Measurements from ENCODE around the gene UNC5CL.

DNA sequence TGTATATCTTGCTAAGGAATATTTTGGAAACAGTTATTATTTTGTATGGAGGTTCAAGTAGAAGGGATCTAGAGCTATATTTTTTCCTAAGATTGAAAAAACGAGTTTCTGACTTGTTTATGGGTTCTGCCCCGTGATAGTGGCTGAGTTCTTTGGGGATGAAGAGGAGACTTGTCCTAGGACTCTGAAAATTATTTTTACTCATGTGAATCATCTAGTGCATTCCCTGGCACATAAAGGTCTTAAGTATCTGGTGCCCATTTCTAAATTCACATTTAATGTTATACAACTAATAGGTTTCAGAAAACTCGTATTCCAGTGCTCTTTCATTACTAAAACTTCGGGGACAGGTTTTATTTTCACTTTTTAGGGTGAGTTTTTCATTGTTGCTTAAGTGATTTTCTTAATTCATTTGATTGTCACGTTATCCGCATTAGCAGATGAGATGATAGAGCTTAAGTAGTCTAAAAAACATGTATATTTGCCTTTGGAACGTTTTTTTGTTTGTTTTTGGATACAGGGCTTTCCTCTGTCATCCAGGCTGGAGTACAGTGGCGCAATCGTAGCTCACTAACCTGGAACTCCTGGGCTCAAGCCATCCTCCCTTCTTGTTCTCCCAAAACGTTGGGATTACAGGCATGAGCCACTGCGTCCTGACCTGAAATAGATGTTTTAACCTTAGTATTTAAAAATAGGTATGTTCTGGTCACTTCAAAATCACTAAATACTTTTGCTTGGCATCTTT, 35.8 kb upstream of the UNC5CL start:
- TF ChIP-seq, protein P1, sequence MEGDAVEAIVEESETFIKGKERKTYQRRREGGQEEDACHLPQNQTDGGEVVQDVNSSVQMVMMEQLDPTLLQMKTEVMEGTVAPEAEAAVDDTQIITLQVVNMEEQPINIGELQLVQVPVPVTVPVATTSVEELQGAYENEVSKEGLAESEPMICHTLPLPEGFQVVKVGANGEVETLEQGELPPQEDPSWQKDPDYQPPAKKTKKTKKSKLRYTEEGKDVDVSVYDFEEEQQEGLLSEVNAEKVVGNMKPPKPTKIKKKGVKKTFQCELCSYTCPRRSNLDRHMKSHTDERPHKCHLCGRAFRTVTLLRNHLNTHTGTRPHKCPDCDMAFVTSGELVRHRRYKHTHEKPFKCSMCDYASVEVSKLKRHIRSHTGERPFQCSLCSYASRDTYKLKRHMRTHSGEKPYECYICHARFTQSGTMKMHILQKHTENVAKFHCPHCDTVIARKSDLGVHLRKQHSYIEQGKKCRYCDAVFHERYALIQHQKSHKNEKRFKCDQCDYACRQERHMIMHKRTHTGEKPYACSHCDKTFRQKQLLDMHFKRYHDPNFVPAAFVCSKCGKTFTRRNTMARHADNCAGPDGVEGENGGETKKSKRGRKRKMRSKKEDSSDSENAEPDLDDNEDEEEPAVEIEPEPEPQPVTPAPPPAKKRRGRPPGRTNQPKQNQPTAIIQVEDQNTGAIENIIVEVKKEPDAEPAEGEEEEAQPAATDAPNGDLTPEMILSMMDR (optimal IDR thresholded peaks at IDR 0.05 in 1 of 3, IDR thresholded peaks at IDR 0.05 in 1 of 3, conservative IDR thresholded peaks at IDR 0.05 in 1 of 3; ENCODE audit: extremely low read depth in 1 of 3, insufficient read depth in 2 of 3, low read length in 3 of 3): no peak
- no peak for TF ChIP-seq EZH2 (IDR thresholded peaks at IDR 0.05; ENCODE audit: low read length)

All from keratinocyte (primary cell).